Stimulated activated CD8-positive, alpha-beta memory T cell treated with anti-CD3 and anti-CD28 coated beads, Interleukin-12 subunit alpha, Interleukin-12 subunit beta, amount 100 ng/mL, for 24 hours (primary cell): ENCODE data around the gene THSD7A.

Experiments
- DNase-seq: peaks from one replicate; pipeline ENCODE4 v3.0.0-alpha.2; 2020; ENCODE audit errors: extremely low read depth

The THSD7A gene

DNA sequence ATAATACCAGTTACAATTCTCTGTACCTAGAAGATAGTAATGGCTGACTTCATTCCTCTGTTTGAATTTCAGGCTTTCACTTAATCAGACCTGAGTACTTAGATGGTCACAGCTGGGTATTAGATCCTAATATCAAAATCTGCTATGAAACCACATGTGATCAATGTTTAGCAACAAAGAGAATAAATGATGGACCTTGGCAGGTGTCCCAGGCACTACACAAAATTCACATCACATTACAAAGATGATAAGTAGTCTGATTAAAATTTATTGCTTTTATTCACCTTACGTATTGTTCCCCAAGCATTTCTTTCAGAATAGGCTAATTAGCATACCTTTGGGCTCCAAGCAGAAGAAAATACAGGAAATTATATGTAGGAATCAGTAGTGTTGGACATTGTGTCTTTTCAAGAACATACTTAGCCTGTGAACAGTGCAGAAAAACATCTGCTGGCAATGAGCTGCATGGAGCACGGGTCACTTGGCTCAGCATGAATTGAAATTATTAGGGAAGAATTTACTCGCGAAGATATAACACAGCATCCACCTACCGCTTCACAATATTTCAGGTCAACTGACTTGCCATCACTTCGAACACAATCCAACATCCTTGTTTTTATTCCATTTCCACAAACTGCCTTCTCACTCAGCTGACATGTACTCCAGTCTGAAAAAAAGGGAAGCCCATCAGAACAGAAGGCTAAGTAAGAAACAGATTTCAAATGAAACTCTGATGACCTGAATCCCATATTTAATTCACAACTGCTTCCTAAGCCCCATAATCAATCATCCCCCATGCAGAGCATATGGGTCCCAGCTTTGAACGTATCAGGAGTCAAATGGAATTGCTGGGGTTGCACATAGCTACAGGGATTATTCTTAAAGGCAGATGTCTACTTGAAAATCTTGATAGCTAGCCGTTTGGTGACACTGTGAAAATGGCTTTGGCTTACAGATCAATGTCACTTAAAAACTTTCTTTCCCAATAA, 421.0 kb downstream of the THSD7A start:
- DNase-seq, result no peak

DNA sequence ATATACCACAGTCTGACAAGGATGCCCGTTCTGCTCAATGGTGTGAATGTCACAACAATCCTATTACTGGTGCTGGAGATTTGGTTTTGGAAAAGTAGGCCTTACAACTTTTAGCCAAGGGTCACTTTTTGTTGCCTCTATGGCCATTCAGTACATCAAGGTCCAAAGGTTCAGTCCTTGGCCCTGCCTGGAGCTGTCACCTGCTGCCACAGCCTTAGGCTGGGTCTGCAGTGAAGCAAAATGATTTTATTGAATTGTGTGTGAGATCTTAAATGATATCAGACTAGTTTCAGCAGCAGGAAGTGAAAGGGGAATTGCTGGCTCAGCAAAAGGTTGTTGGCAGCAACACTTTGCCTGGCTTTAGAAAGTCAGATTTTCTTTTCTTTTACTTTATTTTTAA, 427.6 kb downstream of the THSD7A start:
- DNase-seq, result no peak

DNA sequence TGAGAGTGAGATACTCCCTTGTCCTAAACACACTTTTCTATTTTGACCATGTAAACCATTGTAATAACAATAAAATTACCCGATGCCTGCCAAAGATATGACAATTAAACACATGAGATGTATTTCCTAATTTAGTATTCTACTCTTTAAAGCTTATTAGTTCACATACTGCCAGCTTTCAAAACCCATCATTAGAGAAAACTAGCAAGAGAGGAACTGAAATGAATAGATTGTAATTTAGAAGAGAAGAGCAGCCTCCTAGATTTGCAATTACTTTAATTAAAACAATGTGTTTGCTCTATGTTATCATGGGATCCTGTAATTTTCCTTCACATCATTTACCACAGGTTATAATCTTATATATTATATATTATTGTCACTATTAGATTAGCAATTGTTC, 428.2 kb downstream of the THSD7A start:
- no peak for DNase-seq

DNA sequence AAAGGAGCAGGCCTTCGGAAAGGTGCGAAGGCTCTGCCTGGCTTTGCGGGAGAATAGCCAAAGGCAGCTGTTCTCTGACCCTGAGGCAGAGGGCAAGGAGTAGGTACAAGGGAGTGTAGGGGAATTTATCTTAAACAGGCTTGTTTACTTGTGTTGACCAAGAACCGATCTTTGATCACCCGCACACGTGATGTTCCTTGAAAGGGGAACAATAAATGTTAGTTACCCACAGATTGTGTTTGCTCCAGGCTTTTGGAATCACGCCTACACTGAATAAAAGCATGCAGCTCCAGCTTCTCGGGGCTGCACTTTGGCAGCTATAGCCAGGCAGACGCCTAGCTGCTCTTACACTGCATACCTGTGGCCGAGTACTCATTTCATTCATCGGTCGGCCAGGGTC, 437.6 kb downstream of the THSD7A start:
- no peak for DNase-seq

DNA sequence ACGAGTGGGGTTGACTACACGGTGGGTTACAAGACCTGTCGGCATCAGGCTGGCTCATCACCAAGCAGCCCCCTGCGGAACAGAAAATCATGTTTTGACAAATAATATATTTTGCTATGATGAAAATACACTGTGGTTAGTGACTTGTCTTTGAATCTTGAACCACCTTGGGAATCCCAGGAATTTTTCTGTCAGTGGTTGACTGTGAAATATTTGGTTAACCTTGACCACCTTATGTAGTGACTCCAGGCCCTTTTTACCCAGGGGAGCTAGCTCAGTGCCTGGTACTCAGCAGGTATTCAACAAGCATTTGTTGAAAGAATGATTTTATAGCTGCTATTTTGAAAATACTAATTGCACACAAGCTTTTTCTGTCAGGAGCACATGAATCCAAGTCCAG, 452.4 kb downstream of the THSD7A start:
- DNase-seq, result no peak

DNA sequence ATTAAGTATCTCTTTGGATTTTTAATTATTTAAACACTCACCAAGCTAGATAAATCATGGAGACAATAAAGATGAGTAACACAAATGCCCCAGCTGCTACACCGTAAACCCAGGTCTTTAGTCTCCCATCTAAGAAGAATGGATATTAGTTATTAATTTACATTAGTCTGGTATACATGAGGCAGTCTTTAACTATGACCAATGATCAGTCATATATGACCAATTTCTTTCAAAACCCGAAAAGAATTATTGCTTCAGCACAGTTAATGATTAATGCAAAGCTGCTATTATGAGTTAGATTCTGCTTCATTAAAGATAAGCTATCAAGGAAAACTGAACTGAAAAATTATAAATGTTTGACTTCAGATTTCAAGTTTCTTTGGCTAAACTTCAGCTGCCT, 455.5 kb downstream of the THSD7A start:
- DNase-seq, result no peak

DNA sequence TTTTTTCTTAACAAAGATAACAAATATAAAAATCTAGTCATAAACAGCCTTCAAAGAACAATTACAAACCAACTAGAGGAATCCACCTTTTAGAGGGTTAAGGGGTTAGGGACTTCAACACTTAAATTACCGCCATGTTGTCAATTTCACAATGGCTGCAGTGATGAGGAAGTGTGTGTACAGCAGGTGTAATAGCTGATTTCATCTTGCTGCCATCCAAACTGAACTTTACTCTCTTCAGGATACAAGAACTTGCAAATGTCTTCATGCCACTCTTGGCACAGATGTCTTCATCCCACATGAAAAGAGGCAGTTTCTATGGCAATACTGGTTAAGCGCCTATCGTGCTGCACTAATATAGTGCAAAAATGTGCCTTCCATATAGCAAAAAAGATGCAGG, 457.4 kb downstream of the THSD7A start:
- DNase-seq, result no peak

DNA sequence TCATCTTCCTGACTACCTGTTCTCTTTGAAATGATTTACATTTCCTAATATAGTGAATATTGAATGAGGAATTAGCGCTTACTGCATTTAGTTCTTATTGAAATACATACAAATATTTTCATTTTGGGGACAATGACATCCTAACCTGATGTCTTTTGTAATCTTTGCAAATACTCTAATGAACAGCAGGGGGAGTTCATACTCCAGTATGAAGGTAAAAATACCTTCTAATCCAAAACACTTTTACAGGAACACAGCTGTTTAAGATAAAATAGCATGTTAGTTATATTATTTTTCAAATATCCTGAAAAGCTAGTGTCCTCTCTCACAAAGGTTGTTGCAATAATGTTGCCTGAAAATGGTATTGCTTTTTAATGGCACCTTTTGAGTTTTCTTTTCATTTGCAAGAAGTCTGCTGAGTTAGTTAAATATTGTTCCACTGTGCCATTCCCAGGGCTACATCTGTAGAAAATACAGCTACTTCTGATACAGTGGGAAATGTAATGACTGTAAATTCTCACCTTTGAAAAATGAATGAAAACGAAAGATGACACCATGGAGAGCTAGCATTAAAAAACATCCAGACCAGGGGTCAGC, 458.4 kb downstream of the THSD7A start:
- no peak for DNase-seq

DNA sequence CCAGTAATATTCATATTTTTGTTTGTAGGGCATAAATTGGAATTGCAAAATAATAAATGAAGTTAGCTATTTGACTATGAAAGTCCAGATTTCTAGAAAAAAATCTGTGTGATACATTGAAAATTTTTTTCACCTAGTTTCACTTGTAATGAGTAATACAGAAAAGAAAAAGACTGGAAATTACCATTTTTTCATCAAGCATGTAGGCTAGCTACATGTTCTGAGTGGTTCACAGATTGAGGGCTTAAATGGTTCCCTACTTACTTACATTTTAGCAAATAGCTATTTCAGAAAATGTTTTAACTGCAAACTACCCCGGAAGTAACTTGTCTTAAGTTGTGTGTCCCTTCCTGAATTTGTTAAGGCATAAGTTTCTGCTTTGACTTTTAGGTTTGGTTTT, 462.3 kb downstream of the THSD7A start:
- DNase-seq, result no peak

DNA sequence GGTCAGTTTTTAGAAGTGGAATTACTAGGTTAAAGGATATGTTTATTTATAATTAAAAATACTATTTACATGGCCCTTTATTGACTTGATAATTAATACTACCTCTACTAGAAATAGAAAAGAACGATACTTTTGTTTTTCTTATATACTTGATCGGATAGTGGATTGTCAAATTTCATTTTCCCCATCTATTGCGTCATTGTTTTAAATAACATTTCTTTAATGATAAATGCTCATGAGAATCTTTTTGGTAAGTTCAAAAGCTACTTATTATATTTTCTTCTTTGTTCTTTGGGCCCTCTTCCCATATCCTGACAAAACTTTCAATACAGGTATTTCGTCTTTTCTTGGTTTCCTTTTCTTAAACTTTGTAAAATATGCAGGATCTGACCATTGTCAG, 465.9 kb downstream of the THSD7A start:
- no peak for DNase-seq

DNA sequence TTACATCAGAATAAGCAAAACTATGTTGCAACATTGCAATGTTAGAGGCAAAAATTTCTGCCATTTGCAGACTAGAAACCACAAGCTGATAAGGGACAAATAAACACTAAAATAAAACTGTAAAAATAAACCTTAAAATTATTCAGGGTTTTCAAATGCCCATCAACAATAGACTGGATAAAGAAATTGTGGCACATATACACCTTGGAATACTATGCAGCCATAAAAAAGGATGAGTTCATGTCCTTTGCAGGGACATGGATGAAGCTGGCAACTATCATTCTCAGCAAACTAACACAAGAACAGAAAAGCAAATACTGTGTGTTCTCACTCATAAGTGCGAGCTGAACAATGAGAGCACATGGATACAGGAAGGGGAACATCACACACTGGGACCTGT, 473.4 kb downstream of the THSD7A start:
- DNase-seq, result no peak

DNA sequence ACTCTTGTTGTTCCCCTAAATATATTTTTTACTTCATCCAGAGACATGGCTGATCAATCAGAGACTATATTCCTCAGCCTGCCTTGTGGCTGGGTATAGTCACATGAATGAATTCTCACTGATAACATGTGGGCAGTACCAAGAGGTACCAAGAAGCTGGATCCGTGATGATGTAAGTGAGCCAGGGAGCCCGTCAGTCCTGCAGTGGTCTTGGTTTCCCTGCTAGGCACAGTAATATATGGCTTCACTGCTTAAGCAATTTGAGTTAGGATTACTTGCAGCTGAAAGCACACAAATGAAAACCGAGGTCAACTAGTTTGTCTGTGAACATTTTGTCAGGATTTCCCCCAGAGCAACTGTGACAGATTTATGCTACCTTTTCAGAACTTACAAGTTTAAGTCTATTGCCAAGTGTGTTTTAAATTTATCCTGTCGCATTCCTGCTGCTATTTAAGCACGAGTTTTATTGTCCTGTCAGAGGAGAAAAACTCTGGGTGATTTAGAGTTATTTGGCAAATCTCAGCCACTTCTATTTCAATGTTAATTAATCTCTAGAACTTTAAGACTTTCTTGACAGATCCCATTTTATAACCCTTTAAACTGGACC, 476.5 kb downstream of the THSD7A start:
- DNase-seq, result no peak

DNA sequence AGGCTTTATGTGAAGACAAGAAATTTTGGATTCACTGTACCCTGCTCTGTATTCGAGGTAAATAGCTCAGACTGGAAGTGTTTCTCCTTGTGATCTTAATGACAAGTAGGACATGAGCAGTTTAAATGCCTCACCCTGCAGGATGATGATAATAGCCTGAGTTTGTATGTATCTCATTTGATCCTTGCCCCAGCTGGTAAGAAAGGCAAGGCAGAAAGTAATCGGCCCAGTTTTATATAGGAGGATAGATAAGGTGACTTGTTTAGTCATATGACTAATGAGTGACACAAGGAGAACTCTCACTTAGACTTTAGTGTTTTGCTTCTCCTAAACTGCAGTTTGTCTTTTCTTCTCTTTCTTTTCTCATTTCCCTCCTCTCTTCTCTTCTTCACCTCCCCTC, 485.7 kb downstream of the THSD7A start:
- DNase-seq, result no peak

DNA sequence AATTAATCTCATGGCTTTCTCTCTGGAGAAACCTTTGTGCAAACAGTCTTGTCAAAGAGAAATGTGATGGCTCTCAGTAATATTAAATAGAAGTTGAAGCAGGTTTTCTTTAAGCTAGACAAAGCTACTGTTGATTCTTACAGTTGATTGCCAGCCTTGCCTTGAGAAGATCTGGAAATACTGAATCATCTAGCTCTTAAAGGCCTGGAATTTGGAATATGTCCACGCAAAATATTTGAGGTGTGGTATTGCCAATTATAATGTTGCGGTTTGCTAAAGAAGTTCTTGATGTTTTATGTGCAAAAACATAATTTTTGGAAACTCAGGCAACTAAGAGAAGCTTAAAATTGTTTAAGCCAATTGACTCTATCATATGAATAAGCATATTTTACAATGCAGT, 486.4 kb downstream of the THSD7A start:
- DNase-seq, result no peak

DNA sequence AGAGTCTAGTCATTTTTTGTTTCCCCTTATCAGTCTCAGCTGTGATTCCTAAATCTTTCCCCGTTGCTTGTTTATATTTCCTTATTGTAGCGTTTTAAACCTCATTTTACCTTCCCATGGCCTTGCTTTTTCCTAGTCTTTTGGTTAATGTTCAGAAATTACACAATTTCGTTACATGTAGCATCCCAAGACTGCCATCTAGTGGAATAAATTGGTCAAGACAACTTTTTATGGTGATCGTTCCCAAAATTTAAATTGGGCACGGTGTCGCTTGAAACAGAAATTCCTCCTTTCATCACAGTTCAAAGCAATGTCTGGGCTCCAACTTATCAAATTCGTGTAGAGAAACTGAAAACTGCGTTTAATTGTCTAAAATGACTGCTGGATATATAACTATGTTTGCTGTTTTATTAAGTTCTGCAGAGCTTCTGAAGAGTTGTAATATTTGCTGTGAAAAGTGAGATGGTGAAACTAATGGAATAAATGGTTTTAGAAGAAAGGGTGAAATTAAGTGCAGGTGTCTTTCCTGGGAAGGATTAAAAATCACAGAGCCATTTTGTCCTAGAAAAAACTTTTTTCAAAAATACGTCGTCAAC, 488.1 kb downstream of the THSD7A start:
- DNase-seq, result no peak

DNA sequence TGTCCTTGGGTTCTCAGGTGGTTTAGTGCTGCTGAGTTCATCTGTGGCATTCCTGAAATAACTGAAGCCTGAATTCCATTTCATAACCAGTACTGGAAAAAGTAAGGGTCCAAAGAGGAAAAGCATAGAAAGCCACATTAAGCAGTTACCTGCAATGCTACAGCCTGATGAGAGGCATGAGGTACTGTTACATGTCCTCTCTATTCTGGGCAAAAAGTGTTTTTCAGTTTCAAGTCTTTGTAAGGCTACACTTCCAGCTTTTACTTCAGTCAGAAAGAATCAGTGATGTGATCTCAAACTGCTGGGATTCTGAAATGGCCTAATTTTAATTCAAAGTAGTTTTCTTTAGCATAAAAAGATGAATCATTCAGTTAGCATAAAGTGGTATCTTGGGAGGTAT, 488.9 kb downstream of the THSD7A start:
- no peak for DNase-seq

DNA sequence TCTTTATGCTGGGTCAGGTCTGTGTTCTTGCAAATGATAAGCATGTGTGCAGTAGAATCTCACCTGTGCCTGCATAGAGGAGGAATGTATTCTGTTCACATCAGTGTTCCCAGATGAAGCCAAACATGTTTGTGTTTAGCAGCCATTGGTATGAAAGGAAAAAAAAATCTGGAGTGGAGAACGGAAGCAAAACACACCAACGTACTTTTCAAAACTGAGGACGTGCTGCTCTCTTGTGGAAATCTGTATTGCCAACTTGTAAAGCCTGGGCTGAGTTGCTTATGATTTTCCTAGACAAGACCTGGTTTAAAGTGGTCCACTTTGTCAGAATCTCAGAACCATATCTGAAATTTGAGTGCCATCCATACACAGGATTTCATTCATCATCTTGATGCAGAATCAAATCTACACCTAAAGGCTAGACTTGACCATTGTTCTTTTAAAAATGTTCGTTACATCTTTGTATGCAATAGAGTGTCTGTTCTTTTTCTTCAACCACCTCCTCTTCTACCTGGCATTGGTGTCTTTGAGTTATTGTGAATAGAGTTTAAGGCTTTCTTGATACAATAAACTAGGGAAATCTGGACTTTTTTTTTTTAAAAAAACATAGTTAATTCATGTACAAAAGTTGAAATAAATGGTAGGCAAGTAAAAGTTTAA, 490.6 kb downstream of the THSD7A start:
- no peak for DNase-seq

DNA sequence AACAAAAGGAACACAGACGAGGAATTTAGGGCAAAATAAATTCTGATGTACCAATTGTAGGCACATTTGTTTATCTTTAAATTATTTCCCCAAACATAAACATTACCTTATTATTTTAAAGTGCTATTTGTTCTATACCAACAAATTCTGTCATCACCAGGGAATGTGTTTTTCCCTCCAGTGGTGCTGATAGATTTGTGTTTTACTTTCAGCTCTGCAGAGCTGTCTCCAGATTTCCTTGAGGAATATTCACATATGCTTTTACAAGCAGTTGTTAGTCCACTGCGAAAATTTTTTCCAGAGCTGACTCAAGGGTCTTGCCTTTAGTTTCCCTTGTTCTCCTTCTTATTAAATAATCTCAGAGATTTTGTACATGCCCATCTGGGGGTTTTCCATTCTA, 495.6 kb downstream of the THSD7A start:
- no peak for DNase-seq

DNA sequence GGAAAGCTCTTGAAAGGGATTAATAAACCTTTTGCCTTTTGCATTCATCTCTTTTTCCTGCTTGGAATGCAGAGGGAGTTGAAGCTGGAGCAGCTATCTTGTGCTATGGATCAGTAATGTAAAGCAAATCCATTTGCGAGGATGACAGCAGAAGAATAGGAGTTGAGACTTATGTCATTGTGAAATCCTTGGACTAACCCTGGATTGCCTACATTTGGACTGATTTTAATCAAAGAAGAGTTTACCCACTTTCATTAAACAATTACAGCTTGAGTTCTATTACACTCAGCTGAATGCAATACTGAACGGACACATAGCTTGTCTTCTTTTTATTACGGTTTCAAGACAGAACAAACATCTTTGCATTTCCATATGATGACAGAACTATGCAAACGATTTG, 496.1 kb downstream of the THSD7A start:
- DNase-seq, result no peak

DNA sequence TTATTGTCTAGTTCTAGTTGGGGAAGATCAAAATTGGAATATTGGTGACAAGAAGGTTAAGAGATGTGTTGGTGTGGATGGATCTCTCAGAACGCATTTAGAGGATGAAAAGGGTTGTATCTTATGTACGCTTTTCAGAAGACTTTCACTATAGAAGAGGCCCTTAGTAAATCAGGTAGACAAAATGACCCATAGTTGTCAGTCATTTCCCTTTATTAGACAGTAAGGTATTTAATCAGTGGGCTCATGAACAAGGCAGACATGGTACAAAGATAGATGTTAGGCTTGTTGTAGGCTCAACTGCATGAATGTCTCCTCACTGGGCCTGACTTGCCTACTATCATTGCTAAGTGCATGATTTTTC, 499.2 kb downstream of the THSD7A start:
- no peak for DNase-seq

DNA sequence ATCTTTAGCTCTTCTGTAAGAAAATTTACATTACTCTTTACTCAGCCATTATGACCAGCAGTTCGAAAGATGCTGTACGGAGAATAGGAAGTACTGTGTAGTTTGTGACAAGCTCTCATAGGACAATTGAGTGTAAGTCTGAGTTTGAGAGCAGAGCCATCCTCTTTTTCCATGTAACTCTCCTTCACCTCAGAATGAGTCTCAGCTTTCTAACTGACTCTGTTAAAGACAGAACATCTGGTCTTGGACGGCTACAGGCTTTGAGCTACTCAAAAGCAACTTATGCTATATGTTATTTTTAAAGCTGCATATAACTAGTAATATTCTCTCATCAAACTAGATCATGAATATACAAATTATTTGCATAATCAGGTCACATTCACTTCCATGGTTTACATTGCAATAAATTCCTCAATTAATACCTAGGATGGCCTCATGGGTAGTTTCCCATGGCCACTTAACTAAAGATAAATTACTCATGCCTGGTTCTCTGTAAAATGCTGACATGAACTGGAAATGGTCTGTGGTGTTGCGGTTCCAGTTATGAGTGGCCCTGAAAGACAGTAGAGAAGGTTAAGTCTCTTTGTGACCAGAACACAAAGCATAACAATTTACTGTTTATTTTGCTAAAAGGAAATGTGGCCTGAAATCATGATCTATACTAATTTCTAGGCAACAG, 499.7 kb downstream of the THSD7A start:
- DNase-seq, result no peak
